Epithelial cell of proximal tubule (primary cell): Measurements from ENCODE around the gene GALR1. TPM values are rescaled to one million over a fixed set of nuclear protein-coding genes. Genes with fewer than 3 reads are reported as not detected.

Source experiments
- DNase-seq: peaks from one replicate; pipeline ENCODE4 v3.0.0-alpha.2; 2011; ENCODE audit warnings: low read depth
- H3K4me3 ChIP-seq: 2 replicates; pipeline ENCODE4 v1.5.1; 2011; ENCODE audit warnings: low read depth, mild to moderate bottlenecking, low read length
- CTCF ChIP-seq: conservative IDR thresholded peaks from 2 replicates; pipeline ENCODE4 v1.5.1; 2012; ENCODE audit warnings: low read depth, mild to moderate bottlenecking, low read length
- total RNA-seq: library from RNA; depleted of rRNA; stranded (reverse); fragments of >200 nt; gene quantifications from 2 replicates; pipeline ENCODE4 v1.2.3, GENCODE V29; 2015

Gene GALR1
- total RNA-seq: not detected in 2 replicates

GRCh38 chr18:77249569-77250500 is at the start of gene GALR1:
Gene GALR1 (plus strand): TSS chr18:77249848. CDS start chr18:77250549, 701 bp downstream.
- no peak for TF ChIP-seq CTCF
- DNase-seq: no peak
- peak within 1 kb of the TSS; percentile 37 for H3K4me3 ChIP-seq

GRCh38 chr18:77201506-77201905 is 48.1 kb upstream of the GALR1 start:
- TF ChIP-seq CTCF: no peak
- no peak overlapping the region for H3K4me3 ChIP-seq
- DNase-seq: no peak

- no peak for DNase-seq
- no peak for TF ChIP-seq CTCF
- H3K4me3 ChIP-seq: no peak overlapping the region
Measured at GRCh38 chr18:77202329-77202728, 47.3 kb upstream of the GALR1 start.

GRCh38 chr18:77203071-77203470 is 46.6 kb upstream of the GALR1 start:
- no peak overlapping the region for H3K4me3 ChIP-seq
- TF ChIP-seq CTCF: no peak
- no peak for DNase-seq

- no peak overlapping the region for H3K4me3 ChIP-seq
- no peak for DNase-seq
- TF ChIP-seq CTCF: no peak
Measured at GRCh38 chr18:77203851-77204250, 45.8 kb upstream of the GALR1 start.

GRCh38 chr18:77205769-77206168 is 43.9 kb upstream of the GALR1 start:
- no peak overlapping the region for H3K4me3 ChIP-seq
- DNase-seq: no peak
- TF ChIP-seq CTCF: no peak
